Lower leg skin (tissue), 4 donors: Measurements from ENCODE around the gene SDK1. TPM values are rescaled to one million over a fixed set of nuclear protein-coding genes. Genes with fewer than 3 reads are reported as not detected.

ENCODE experiments used
- DNase-seq, 2 donors: peaks; one replicate each; pipeline ENCODE4 v3.0.0-alpha.2; 2019; ENCODE audit warnings: low spot score in 2 of 2
- H3K4me3 ChIP-seq: fragments of 200-600 bp; sonication (generic); 2 replicates; pipeline ENCODE4 v1.5.1; 2017; ENCODE audit warnings: mild to moderate bottlenecking, low read depth; ENCODE audit not compliant: poor library complexity, severe bottlenecking
- CTCF ChIP-seq, 3 donors: fragments of 450-650 bp; IDR thresholded peaks; one replicate each; pipeline ENCODE4 v1.5.1; 2016; ENCODE audit warnings: antibody characterized with exemption in 3 of 3, mild to moderate bottlenecking in 3 of 3, moderate library complexity in 2 of 3
- POLR2A ChIP-seq, 2 donors: fragments of 450-650 bp; IDR thresholded peaks; one replicate each; pipeline ENCODE4 v1.6.1; 2016 to 2017; ENCODE audit warnings: antibody characterized with exemption in 2 of 2, mild to moderate bottlenecking in 1 of 2, moderate library complexity in 1 of 2
- WGBS, 2 donors: methylation state at CpG; one replicate each; pipeline ENCODE4 v1.1.5; 2018; 5-methylcytosine and 5-hydroxymethylcytosine counted together
- intact Hi-C: fragments of 100-400 bp; cut with DNase I; formaldehyde crosslinking; loops from one replicate; pipeline ENCODE4 v1.15.0; 2023; ENCODE audit warnings: low total_unique reads
- total RNA-seq, 4 donors: library from RNA; depleted of rRNA; stranded (reverse); fragments of >200 nt; gene quantifications; one replicate each; pipeline ENCODE4 v1.1.0, GENCODE V29; 2016

SDK1 gene
- total RNA-seq, 4 donors from 2014 or later, result 1.9 to 7.2 (median 5.1) TPM

GRCh38 chr7:3585826-3586225 lies 284.8 kb downstream of the SDK1 start:
- no peak overlapping the region for H3K4me3 ChIP-seq
- WGBS, 2 donors, result 82 to 84% methylated on average over 4 of the region's 4 CpGs
- no peak for TF ChIP-seq POLR2A (IDR thresholded peaks at IDR 0.05)
- no peak for TF ChIP-seq CTCF (IDR thresholded peaks at IDR 0.05)
- no peak for DNase-seq
- intact Hi-C loops, result no loop called here

GRCh38 chr7:3588341-3588740 lies 287.3 kb downstream of the SDK1 start:
- DNase-seq, result no peak
- no peak overlapping the region for H3K4me3 ChIP-seq
- WGBS, 2 donors, result 45 to 50% methylated on average over 3 of the region's 3 CpGs
- TF ChIP-seq POLR2A (IDR thresholded peaks at IDR 0.05) (no peak), CTCF (IDR thresholded peaks at IDR 0.05) (no peak)
- intact Hi-C loops, result no loop called here

- H3K4me3 ChIP-seq, result no peak overlapping the region
- WGBS, 2 donors, result 38 to 48% methylated on average over 2 of the region's 2 CpGs
- no peak for TF ChIP-seq CTCF (IDR thresholded peaks at IDR 0.05)
- no peak for TF ChIP-seq POLR2A (IDR thresholded peaks at IDR 0.05)
- intact Hi-C loops, result no loop called here
- DNase-seq, result no peak
These were observed 288.7 kb downstream of the SDK1 start for GRCh38 chr7:3589752-3590151.

GRCh38 chr7:3591219-3591618 lies 290.2 kb downstream of the SDK1 start:
- no peak for TF ChIP-seq CTCF (IDR thresholded peaks at IDR 0.05)
- TF ChIP-seq POLR2A (IDR thresholded peaks at IDR 0.05), result no peak
- intact Hi-C loops, result no loop called here
- WGBS, 2 donors, result 67 to 90% methylated on average over 4 of the region's 4 CpGs
- no peak for DNase-seq
- H3K4me3 ChIP-seq, result no peak overlapping the region

GRCh38 chr7:3591944-3592343 lies 290.9 kb downstream of the SDK1 start:
- no peak for TF ChIP-seq CTCF (IDR thresholded peaks at IDR 0.05)
- no peak for TF ChIP-seq POLR2A (IDR thresholded peaks at IDR 0.05)
- intact Hi-C loops, result no loop called here
- no peak for DNase-seq
- no peak overlapping the region for H3K4me3 ChIP-seq
- WGBS, 2 donors, result 85 to 92% methylated on average over 4 of the region's 4 CpGs

- intact Hi-C loops, result no loop called here
- TF ChIP-seq CTCF (IDR thresholded peaks at IDR 0.05) (no peak), POLR2A (IDR thresholded peaks at IDR 0.05) (no peak)
- H3K4me3 ChIP-seq, result no peak overlapping the region
- DNase-seq, result no peak
- WGBS, 2 donors, result 70 to 73% methylated on average over 11 of the region's 11 CpGs
These were observed 291.5 kb downstream of the SDK1 start for GRCh38 chr7:3592401-3593134.
